Fibroblast of the aortic adventitia (primary cell): Measurements from ENCODE around the gene VSTM5. TPM values are rescaled to one million over a fixed set of nuclear protein-coding genes. Genes with fewer than 3 reads are reported as not detected.
A peak's percentile ranks its signal among the peaks of the same experiment; 100 is the strongest.

Experiments
- DNase-seq: peaks from one replicate; pipeline ENCODE4 v3.0.0-alpha.2; 2010; ENCODE audit warnings: low read depth
- H3K4me3 ChIP-seq: 2 replicates; pipeline ENCODE4 v1.5.1; 2011; ENCODE audit warnings: low read depth, mild to moderate bottlenecking, control low read depth, low read length, moderate library complexity
- total RNA-seq: library from RNA; depleted of rRNA; stranded (reverse); fragments of >200 nt; gene quantifications from 2 replicates; pipeline ENCODE4 v1.2.3, GENCODE V29; 2012; ENCODE audit warnings: low replicate concordance
- TF ChIP-seq, protein P1 (sequence below): IDR thresholded peaks from 2 replicates; pipeline ENCODE4 v1.5.1; 2011; ENCODE audit warnings: mild to moderate bottlenecking, low read length, control low read depth, inconsistent platforms; ENCODE audit not compliant: insufficient read depth

VSTM5 gene
- total RNA-seq, 1 donor = 0.18 TPM

DNA sequence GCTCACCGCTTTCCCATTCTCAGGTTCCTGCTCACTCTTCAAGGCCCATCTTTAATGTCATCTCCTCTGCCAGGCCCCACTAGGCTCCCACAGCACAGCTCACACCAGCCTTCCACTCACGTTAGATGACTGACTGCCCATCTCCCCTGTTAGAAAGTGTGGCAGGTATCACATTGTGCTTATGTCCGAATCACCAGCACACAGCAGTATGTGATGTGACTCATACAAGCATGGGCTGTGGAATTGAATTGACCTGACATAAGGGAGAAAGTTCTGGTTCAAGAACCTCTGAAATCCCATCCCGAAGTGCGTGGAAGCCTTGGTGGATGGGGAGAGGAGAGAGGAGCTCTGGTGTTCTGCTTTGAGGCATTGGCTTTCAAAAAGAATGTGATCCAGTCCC, 6.5 kb downstream of the VSTM5 start:
- no peak overlapping the region for H3K4me3 ChIP-seq
- DNase-seq = no peak
- TF ChIP-seq, protein P1, sequence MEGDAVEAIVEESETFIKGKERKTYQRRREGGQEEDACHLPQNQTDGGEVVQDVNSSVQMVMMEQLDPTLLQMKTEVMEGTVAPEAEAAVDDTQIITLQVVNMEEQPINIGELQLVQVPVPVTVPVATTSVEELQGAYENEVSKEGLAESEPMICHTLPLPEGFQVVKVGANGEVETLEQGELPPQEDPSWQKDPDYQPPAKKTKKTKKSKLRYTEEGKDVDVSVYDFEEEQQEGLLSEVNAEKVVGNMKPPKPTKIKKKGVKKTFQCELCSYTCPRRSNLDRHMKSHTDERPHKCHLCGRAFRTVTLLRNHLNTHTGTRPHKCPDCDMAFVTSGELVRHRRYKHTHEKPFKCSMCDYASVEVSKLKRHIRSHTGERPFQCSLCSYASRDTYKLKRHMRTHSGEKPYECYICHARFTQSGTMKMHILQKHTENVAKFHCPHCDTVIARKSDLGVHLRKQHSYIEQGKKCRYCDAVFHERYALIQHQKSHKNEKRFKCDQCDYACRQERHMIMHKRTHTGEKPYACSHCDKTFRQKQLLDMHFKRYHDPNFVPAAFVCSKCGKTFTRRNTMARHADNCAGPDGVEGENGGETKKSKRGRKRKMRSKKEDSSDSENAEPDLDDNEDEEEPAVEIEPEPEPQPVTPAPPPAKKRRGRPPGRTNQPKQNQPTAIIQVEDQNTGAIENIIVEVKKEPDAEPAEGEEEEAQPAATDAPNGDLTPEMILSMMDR = no peak

DNA sequence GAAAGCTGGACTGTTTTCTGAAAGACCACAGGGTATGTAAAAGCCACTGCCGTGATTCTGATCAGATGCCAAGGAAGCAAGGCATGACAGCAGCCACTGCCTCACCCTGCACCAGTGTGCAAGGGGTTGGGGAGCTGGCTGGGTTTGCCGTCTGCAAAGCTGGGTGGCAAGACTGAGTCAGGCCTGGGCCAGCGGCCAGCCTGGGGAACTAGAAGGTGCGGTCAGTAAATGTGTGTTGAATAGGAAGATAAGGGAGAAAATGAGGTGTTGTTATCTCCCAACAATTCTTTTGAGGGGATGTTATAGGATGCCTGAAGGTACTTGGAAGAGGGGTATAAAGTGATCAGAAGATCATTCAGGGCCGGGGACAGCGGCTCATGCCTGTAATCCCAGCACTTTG, 8.0 kb downstream of the VSTM5 start:
- H3K4me3 ChIP-seq = no peak overlapping the region
- TF ChIP-seq, protein P1 = no peak
- peak; percentile 80 for DNase-seq

DNA sequence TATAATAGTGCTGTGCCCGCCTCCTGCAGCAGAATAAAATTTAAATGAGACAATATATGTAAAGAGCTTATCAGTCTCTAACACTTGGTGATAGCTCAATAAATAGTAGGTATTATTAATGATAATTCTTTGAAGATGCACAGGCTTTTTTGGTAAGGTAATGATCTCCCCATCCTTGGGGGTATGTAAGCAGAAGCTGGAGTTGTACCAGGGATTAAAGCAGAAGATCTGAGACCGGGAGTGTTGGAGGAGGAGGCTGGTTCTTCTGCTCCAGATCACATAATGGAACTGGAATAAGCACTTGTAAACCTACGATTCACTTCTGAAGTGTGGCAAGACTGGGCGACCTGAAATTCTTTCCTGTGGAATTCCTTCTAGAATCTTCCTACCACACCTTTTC, 8.4 kb downstream of the VSTM5 start:
- no peak for DNase-seq
- TF ChIP-seq, protein P1 = no peak
- no peak overlapping the region for H3K4me3 ChIP-seq

DNA sequence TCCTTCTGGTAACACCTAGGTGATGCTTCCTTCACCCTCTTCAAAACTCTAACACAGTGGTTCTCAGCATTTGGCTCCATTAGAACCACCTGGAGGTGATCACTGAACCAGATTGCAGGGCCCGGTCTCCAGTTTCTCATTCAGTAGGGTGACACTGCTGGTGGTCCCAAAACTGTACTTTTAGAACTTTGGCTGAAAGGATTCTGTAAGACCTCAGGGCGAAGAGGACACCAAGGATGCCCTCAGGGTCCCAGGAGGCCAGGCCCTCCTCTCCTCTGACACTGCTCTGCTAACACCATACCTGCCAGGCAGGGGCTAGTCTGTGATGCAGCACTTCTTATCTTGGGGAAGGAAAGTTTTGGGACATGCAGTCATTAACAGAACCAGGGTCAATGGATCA, 9.0 kb downstream of the VSTM5 start:
- TF ChIP-seq, protein P1 = no peak
- H3K4me3 ChIP-seq = no peak overlapping the region
- DNase-seq = no peak

DNA sequence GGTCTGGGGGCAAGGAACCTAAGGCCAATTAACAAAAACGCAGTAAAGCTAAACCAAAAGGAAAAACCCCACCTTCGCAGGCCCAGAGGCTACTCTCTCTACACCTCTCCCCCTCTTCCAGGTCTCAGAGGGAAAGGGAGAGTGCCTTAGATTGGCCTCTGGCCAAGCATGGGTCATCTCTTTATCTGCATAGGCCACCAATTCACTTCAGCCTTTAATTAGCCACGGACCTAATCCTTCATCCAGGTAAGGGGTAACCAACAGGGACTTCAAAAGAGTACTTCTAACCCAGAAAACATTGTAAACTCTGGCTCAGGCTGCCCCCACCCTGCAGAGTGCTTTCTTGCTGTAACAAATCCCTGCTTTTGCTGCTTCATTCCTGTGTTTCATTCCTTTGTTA, 9.4 kb downstream of the VSTM5 start:
- no peak for DNase-seq
- TF ChIP-seq, protein P1 = no peak
- no peak overlapping the region for H3K4me3 ChIP-seq

DNA sequence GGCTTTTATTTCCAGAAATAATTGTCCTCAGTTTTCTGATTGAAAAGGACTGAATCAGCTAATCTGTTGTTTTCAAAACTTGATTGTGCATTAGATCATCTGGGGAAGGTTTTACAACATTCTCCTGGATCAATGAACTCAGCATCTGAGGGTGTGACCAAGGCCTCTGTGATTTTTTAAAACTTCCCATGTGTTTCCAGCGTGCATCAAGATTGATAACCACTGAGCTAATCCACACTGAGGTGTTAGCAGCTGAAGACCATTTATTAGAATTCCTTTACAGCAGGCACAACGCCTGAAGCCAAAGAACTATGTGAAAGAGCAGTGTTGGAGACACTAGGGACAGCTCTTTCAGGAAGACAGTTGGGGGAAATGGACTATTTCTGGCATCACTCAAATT, 10.2 kb downstream of the VSTM5 start:
- no peak for DNase-seq
- TF ChIP-seq, protein P1 = no peak
- no peak overlapping the region for H3K4me3 ChIP-seq

DNA sequence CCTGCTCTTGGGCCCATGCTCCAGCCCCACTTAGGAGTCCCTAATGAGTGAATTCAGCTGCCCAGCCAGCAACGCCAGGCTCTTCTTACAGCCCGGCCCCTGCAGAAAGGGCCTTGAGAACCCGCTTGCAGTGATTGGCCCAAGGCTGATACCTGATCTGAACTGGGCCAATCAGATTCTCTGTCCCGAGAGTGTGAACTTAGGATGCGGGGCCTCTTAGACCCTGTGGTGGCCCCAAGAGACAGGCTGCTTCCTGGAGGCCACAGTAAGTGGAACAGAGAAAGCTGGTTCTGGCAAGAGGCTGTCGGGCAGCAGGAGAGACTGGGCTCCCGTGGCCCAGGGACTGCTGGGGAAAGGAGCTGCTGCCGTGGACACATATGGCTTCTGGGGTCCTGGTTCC, 11.5 kb downstream of the VSTM5 start:
- TF ChIP-seq, protein P1 = no peak
- no peak overlapping the region for H3K4me3 ChIP-seq
- DNase-seq = no peak
